Measurements from ENCODE around the gene SMIM1.
"Not testable (repeated sequence)": the region's sequence is repeated elsewhere in the genome, so short reads cannot be mapped to it uniquely, and the experiment has no call there.

The SMIM1 gene

GRCh38 chr1:3747903-3748302 is 24.6 kb upstream of the SMIM1 start:
- Histone ChIP-seq H3K4me1 (ENCODE audit: control insufficient read depth, insufficient read depth, low read length) (peaks cover 15% of the 10 kb centered on the region), H3K27me3 (replicated peaks; ENCODE audit: control insufficient read depth, insufficient read depth, low read length) (peaks cover 27% of the 10 kb centered on the region), H3K9ac (ENCODE audit: low read length) (peak overlapping the region; percentile 83), H3K36me3 (ENCODE audit: control insufficient read depth, insufficient read depth, low read length, severe bottlenecking) (peaks cover under 1% of the 10 kb centered on the region), H3K9me3 (ENCODE audit: control insufficient read depth, low read length) (no peaks in the 10 kb centered on the region), H3K4me3 (ENCODE audit: low read length) (peak overlapping the region; percentile 86)
- DNase-seq (ENCODE audit: low read depth) = no peak

- not testable (repeated sequence) for H3K9ac ChIP-seq (ENCODE audit: low read length); H3K36me3 ChIP-seq (ENCODE audit: control insufficient read depth, insufficient read depth, low read length, severe bottlenecking); H3K9me3 ChIP-seq (ENCODE audit: control insufficient read depth, low read length); H3K4me3 ChIP-seq (ENCODE audit: low read length); DNase-seq (ENCODE audit: low read depth)
- Histone ChIP-seq H3K27me3 (replicated peaks; ENCODE audit: control insufficient read depth, insufficient read depth, low read length) (peaks cover 29% of the 10 kb centered on the region), H3K4me1 (ENCODE audit: control insufficient read depth, insufficient read depth, low read length) (peaks cover 13% of the 10 kb centered on the region)
Measured at GRCh38 chr1:3748316-3748900, 24.1 kb upstream of the SMIM1 start.

GRCh38 chr1:3749512-3749911 is 23.0 kb upstream of the SMIM1 start:
- no peak overlapping the region for H3K9ac ChIP-seq (ENCODE audit: low read length)
- no peaks in the 10 kb centered on the region for H3K9me3 ChIP-seq (ENCODE audit: control insufficient read depth, low read length)
- H3K4me1 ChIP-seq (ENCODE audit: control insufficient read depth, insufficient read depth, low read length) = peaks cover 13% of the 10 kb centered on the region
- no peaks in the 10 kb centered on the region for H3K36me3 ChIP-seq (ENCODE audit: control insufficient read depth, insufficient read depth, low read length, severe bottlenecking)
- DNase-seq (ENCODE audit: low read depth) = no peak
- H3K4me3 ChIP-seq (ENCODE audit: low read length) = no peak overlapping the region
- peaks cover 34% of the 10 kb centered on the region for H3K27me3 ChIP-seq (replicated peaks; ENCODE audit: control insufficient read depth, insufficient read depth, low read length)

GRCh38 chr1:3750741-3751140 is 21.8 kb upstream of the SMIM1 start:
- no peak overlapping the region for H3K9ac ChIP-seq (ENCODE audit: low read length)
- peaks cover 10% of the 10 kb centered on the region for H3K4me1 ChIP-seq (ENCODE audit: control insufficient read depth, insufficient read depth, low read length)
- no peaks in the 10 kb centered on the region for H3K36me3 ChIP-seq (ENCODE audit: control insufficient read depth, insufficient read depth, low read length, severe bottlenecking)
- no peaks in the 10 kb centered on the region for H3K9me3 ChIP-seq (ENCODE audit: control insufficient read depth, low read length)
- H3K27me3 ChIP-seq (replicated peaks; ENCODE audit: control insufficient read depth, insufficient read depth, low read length) = peaks cover 43% of the 10 kb centered on the region
- no peak for DNase-seq (ENCODE audit: low read depth)
- H3K4me3 ChIP-seq (ENCODE audit: low read length) = no peak overlapping the region

GRCh38 chr1:3752400-3752945 is 20.1 kb upstream of the SMIM1 start, which contains the start of gene CCDC27:
Gene CCDC27 (plus strand): TSS chr1:3752450. CDS start chr1:3752482, 32 bp downstream.
- H3K4me3 ChIP-seq (ENCODE audit: low read length) = no peak within 1 kb of the TSS
- no peak within 1 kb of the TSS for H3K9ac ChIP-seq (ENCODE audit: low read length)
- H3K4me1 ChIP-seq (ENCODE audit: control insufficient read depth, insufficient read depth, low read length) = peaks cover 3% of the 10 kb centered on the region
- H3K27me3 ChIP-seq (replicated peaks; ENCODE audit: control insufficient read depth, insufficient read depth, low read length) = peaks cover 55% of the 10 kb centered on the region
- H3K9me3 ChIP-seq (ENCODE audit: control insufficient read depth, low read length) = no peaks in the 10 kb centered on the region
- no peaks in the 10 kb centered on the region for H3K36me3 ChIP-seq (ENCODE audit: control insufficient read depth, insufficient read depth, low read length, severe bottlenecking)
- DNase-seq (ENCODE audit: low read depth) = no peak

- no peak for DNase-seq (ENCODE audit: low read depth)
- no peaks in the 10 kb centered on the region for H3K4me1 ChIP-seq (ENCODE audit: control insufficient read depth, insufficient read depth, low read length)
- H3K27me3 ChIP-seq (replicated peaks; ENCODE audit: control insufficient read depth, insufficient read depth, low read length) = peaks cover 55% of the 10 kb centered on the region
- no peaks in the 10 kb centered on the region for H3K36me3 ChIP-seq (ENCODE audit: control insufficient read depth, insufficient read depth, low read length, severe bottlenecking)
- H3K9ac ChIP-seq (ENCODE audit: low read length) = no peak overlapping the region
- H3K9me3 ChIP-seq (ENCODE audit: control insufficient read depth, low read length) = no peaks in the 10 kb centered on the region
- no peak overlapping the region for H3K4me3 ChIP-seq (ENCODE audit: low read length)
Measured at GRCh38 chr1:3753656-3754454, 18.7 kb upstream of the SMIM1 start.

- H3K27me3 ChIP-seq (replicated peaks; ENCODE audit: control insufficient read depth, insufficient read depth, low read length) = peaks cover 56% of the 10 kb centered on the region
- peaks cover 13% of the 10 kb centered on the region for H3K9me3 ChIP-seq (ENCODE audit: control insufficient read depth, low read length)
- no peaks in the 10 kb centered on the region for H3K36me3 ChIP-seq (ENCODE audit: control insufficient read depth, insufficient read depth, low read length, severe bottlenecking)
- no peak overlapping the region for H3K9ac ChIP-seq (ENCODE audit: low read length)
- H3K4me1 ChIP-seq (ENCODE audit: control insufficient read depth, insufficient read depth, low read length) = no peaks in the 10 kb centered on the region
- DNase-seq (ENCODE audit: low read depth) = no peak
- no peak overlapping the region for H3K4me3 ChIP-seq (ENCODE audit: low read length)
Measured at GRCh38 chr1:3756394-3756793, 16.2 kb upstream of the SMIM1 start.

GRCh38 chr1:3759164-3759563 is 13.4 kb upstream of the SMIM1 start:
- Histone ChIP-seq H3K9me3 (ENCODE audit: control insufficient read depth, low read length) (peaks cover 13% of the 10 kb centered on the region), H3K4me3 (ENCODE audit: low read length) (no peak overlapping the region), H3K27me3 (replicated peaks; ENCODE audit: control insufficient read depth, insufficient read depth, low read length) (peaks cover 51% of the 10 kb centered on the region), H3K36me3 (ENCODE audit: control insufficient read depth, insufficient read depth, low read length, severe bottlenecking) (no peaks in the 10 kb centered on the region), H3K9ac (ENCODE audit: low read length) (no peak overlapping the region), H3K4me1 (ENCODE audit: control insufficient read depth, insufficient read depth, low read length) (no peaks in the 10 kb centered on the region)
- DNase-seq (ENCODE audit: low read depth) = no peak

GRCh38 chr1:3759796-3760195 is 12.8 kb upstream of the SMIM1 start:
- peaks cover 52% of the 10 kb centered on the region for H3K27me3 ChIP-seq (replicated peaks; ENCODE audit: control insufficient read depth, insufficient read depth, low read length)
- H3K9ac ChIP-seq (ENCODE audit: low read length) = no peak overlapping the region
- no peaks in the 10 kb centered on the region for H3K4me1 ChIP-seq (ENCODE audit: control insufficient read depth, insufficient read depth, low read length)
- H3K36me3 ChIP-seq (ENCODE audit: control insufficient read depth, insufficient read depth, low read length, severe bottlenecking) = no peaks in the 10 kb centered on the region
- H3K4me3 ChIP-seq (ENCODE audit: low read length) = no peak overlapping the region
- peaks cover 13% of the 10 kb centered on the region for H3K9me3 ChIP-seq (ENCODE audit: control insufficient read depth, low read length)
- no peak for DNase-seq (ENCODE audit: low read depth)

GRCh38 chr1:3761296-3762010 is 11.1 kb upstream of the SMIM1 start:
- Histone ChIP-seq H3K9ac (ENCODE audit: low read length) (no peak overlapping the region), H3K27me3 (replicated peaks; ENCODE audit: control insufficient read depth, insufficient read depth, low read length) (peaks cover 52% of the 10 kb centered on the region), H3K4me1 (ENCODE audit: control insufficient read depth, insufficient read depth, low read length) (no peaks in the 10 kb centered on the region), H3K4me3 (ENCODE audit: low read length) (no peak overlapping the region), H3K36me3 (ENCODE audit: control insufficient read depth, insufficient read depth, low read length, severe bottlenecking) (no peaks in the 10 kb centered on the region), H3K9me3 (ENCODE audit: control insufficient read depth, low read length) (peaks cover 13% of the 10 kb centered on the region)
- DNase-seq (ENCODE audit: low read depth) = no peak
